ENCODE data around the gene MRPS25.
A peak's percentile ranks its signal among the peaks of the same experiment; 100 is the strongest.

MRPS25 gene

DNA sequence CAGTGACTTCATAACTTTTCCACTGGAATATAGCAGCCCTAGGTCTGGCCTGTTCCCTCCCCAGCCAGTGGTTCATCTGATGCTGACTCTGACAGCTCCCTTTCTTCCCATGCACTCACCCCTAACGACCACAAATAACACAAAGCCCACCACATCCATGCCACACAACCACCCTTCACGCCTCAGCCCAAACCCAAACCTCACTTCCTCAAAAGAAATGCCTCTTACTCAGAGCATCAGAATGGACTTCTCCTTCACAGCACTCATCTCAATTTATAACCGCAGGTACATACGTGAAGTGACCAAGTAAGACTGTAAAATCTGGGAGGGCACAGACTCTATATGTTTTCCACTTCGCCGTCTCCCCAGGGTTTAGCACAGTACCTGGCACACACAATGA is 32.8 kb upstream of the MRPS25 start:
- peak overlapping the region; percentile 85 for H3K4me3 ChIP-seq (ENCODE audit: control insufficient read depth, low read depth, low read length)
- TF ChIP-seq, protein P1, sequence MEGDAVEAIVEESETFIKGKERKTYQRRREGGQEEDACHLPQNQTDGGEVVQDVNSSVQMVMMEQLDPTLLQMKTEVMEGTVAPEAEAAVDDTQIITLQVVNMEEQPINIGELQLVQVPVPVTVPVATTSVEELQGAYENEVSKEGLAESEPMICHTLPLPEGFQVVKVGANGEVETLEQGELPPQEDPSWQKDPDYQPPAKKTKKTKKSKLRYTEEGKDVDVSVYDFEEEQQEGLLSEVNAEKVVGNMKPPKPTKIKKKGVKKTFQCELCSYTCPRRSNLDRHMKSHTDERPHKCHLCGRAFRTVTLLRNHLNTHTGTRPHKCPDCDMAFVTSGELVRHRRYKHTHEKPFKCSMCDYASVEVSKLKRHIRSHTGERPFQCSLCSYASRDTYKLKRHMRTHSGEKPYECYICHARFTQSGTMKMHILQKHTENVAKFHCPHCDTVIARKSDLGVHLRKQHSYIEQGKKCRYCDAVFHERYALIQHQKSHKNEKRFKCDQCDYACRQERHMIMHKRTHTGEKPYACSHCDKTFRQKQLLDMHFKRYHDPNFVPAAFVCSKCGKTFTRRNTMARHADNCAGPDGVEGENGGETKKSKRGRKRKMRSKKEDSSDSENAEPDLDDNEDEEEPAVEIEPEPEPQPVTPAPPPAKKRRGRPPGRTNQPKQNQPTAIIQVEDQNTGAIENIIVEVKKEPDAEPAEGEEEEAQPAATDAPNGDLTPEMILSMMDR (conservative IDR thresholded peaks at IDR 0.05; ENCODE audit: control insufficient read depth, insufficient read depth, low read depth, low read length): no peak
- no peak for DNase-seq (ENCODE audit: low read depth)

DNA sequence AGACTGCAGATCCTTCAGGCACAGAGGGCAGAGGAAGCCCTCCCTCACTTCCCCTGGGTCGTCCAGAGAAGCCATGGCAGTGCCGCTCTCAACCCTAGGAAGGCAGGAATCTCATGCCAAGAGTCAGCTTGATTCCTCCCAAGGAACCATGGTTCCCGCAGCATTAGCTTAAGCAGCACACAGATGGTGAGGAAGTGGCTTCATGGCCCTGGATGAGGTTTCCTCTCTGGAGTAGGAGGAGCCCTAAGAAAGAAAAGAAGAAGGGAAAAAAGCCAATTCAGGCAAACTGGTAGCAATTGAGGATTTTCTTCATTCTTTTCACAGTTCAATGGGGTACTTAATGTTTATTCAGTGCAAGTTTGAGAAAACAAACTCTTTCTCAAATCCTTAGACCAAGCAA is 30.9 kb upstream of the MRPS25 start:
- no peak for DNase-seq (ENCODE audit: low read depth)
- no peak overlapping the region for H3K4me3 ChIP-seq (ENCODE audit: control insufficient read depth, low read depth, low read length)
- TF ChIP-seq, protein P1 (conservative IDR thresholded peaks at IDR 0.05; ENCODE audit: control insufficient read depth, insufficient read depth, low read depth, low read length): no peak

DNA sequence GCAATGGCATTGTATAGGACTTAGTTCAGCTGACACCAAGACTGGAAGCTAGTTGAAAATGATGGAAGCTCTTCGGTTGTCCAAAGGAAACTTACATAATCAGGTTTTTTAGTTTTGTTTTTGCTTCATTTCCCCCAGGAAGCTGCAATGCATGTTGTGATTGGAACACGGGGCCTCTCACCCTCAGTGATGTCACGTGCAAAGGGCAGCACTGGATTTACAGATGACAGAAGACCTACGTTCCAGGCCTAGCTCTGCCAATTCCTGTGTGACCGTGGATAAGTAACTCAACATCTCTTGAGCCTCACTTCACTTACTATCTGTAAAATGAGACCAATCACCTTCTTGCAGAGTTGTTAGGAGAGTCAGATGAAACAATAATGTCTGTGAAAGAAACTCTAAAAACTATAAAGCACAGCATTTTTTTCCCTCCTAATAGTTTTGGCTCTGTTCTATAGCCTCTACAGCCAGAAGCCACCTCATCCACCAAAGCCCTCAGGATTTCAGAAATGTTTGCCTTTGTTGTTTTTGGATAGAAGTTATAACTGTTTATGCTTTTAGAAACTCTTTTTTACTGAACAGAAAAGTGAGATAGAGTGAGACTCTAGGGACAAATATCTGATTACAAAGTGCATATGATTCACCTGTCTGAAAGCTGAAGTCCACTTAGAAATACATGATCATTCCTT is 29.2 kb upstream of the MRPS25 start:
- no peak for DNase-seq (ENCODE audit: low read depth)
- no peak overlapping the region for H3K4me3 ChIP-seq (ENCODE audit: control insufficient read depth, low read depth, low read length)
- TF ChIP-seq, protein P1 (conservative IDR thresholded peaks at IDR 0.05; ENCODE audit: control insufficient read depth, insufficient read depth, low read depth, low read length): no peak

DNA sequence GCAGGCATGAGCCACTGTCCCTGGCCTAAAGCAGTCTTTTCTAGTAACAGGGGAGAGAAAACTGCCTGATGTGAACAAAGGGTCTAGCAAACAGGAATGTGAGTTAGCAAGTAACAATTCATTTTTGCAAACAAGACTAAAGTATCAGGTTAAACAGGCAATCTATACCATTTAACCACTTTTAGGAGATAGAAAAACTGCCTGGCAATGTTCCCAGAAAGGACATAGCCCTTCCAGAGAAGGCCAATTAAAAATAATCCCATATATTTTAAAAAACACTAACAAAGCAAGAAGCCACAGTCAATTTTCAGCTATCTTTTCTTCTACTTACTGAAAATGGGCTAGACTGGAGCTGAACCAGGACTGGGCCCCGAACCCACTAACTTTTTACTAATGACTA is 27.6 kb upstream of the MRPS25 start:
- no peak overlapping the region for H3K4me3 ChIP-seq (ENCODE audit: control insufficient read depth, low read depth, low read length)
- DNase-seq (ENCODE audit: low read depth): no peak
- TF ChIP-seq, protein P1 (conservative IDR thresholded peaks at IDR 0.05; ENCODE audit: control insufficient read depth, insufficient read depth, low read depth, low read length): no peak

DNA sequence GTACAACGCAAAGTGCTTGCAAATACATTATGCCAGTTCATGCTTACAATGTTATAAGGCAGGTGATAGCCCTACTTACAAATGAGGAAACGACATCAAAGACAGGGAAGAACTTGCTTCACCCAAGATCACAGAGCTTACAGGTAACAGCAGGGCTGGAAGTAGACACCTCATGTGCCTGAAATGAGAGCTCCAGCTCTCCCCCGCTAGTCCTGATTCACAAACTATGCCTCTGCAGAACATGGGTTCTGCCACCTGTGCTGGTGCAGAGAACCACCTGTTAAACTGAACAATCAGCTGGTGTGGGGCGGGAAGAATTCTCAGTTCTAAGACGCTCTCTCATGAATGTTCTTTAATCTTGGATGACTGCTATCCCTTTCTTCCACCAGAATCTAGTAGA is 26.5 kb upstream of the MRPS25 start:
- DNase-seq (ENCODE audit: low read depth): no peak
- TF ChIP-seq, protein P1 (conservative IDR thresholded peaks at IDR 0.05; ENCODE audit: control insufficient read depth, insufficient read depth, low read depth, low read length): no peak

DNA sequence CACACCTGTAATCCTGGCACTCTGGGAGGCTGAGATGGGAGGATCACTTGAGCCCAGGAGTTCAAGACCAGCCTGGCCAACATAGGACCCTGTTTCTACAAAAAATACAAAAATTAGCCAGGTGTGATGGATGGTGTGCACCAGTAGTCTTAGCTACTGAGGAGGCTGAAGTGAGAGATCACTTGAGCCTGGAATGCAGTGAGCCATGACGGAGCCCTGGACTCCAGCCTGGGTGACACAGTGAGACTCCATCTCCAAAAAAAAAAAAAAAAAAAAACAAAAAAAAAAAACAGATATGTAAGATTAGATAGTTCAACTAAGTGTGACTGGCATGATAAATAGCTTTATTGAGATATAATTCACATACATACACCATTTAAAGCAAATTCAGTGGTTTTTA is 24.1 kb upstream of the MRPS25 start:
- TF ChIP-seq, protein P1 (conservative IDR thresholded peaks at IDR 0.05; ENCODE audit: control insufficient read depth, insufficient read depth, low read depth, low read length): no peak
- DNase-seq (ENCODE audit: low read depth): no peak
- H3K4me3 ChIP-seq (ENCODE audit: control insufficient read depth, low read depth, low read length): no peak overlapping the region

More for the DNA sequence above, 26.5 kb upstream of the MRPS25 start:
- H3K4me3 ChIP-seq (ENCODE audit: control insufficient read depth, low read depth, low read length): no peak overlapping the region

DNA sequence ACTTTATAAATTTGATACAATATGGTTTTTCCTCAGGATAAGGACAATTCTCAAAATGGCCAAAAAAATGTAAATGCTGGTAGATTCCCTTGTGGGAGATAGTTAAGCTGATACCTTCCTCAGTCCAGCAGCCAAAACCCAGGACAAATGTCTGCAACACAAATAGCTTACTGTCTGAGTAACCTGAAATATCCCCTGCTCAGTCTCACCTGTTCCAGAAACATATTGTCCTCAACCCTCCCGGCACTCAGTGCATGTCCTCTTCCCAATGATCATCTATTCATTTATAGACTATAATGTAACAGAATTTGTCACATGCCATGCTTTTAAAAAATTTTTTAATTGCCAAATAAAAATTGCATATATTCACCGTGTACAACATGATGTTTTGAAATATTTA is 21.6 kb upstream of the MRPS25 start:
- H3K4me3 ChIP-seq (ENCODE audit: control insufficient read depth, low read depth, low read length): no peak overlapping the region
- DNase-seq (ENCODE audit: low read depth): no peak
- TF ChIP-seq, protein P1 (conservative IDR thresholded peaks at IDR 0.05; ENCODE audit: control insufficient read depth, insufficient read depth, low read depth, low read length): no peak
